Cardiac septum (tissue), 1 donor: Measurements from ENCODE around the gene BTBD16. TPM values are rescaled to one million over a fixed set of nuclear protein-coding genes. Genes with fewer than 3 reads are reported as not detected.
A peak's percentile ranks its signal among the peaks of the same experiment; 100 is the strongest.

ENCODE experiments used
- DNase-seq: peaks from one replicate; pipeline ENCODE4 v3.0.0-alpha.2; 2020; ENCODE audit warnings: low spot score
- intact Hi-C: fragments of 100-400 bp; cut with DNase I; formaldehyde crosslinking; loops from one replicate; pipeline ENCODE4 v1.14.0; 2022
- total RNA-seq: library from RNA; stranded (reverse); fragmentation: NEBNext Ultra II Directional; extraction: Animal tissue kit (Norgen Biotek cat#: 25700); gene quantifications from one replicate; pipeline ENCODE4 v1.2.1, GENCODE V29; 2021
- donor health status: DM: no; HTN: no; CAD: no.

The BTBD16 gene
- total RNA-seq, 1 donor from 2014 or later: not detected

DNA sequence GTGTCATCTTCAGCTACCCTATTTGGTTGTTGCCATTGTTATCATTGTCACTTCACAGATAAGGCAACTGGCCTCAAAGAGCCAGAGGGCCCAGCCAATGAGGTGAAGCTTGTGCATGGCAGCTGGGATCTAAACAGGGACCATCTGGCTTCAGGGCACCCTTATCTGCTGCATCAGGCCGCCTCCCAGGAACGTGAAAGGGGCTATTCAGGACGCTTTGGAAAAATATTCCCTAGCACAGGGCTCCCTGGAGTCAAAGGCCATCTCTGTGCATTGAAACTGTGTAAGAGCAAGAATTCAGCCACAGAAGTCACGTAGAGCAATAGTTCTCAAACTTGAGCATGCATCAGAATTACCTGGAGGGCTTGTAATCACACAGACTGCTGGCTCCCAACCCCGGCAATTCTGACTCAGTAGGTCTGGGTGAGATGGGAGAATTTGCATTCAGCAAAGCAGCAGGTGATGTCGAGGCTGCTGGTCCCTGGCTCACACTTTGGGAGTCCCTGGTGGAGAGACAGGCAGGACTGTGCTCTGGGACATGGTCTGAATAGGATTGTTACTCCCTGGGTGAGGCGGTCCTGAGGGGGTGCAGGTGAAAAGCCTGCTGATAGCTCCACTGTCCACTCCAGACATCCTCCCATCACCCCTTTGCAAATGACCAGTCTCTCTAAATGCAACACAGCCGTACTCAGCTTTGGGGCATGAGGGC lies 81.9 kb downstream of the BTBD16 start:
- DNase-seq: peak; percentile 58
- intact Hi-C loops: no loop called here

DNA sequence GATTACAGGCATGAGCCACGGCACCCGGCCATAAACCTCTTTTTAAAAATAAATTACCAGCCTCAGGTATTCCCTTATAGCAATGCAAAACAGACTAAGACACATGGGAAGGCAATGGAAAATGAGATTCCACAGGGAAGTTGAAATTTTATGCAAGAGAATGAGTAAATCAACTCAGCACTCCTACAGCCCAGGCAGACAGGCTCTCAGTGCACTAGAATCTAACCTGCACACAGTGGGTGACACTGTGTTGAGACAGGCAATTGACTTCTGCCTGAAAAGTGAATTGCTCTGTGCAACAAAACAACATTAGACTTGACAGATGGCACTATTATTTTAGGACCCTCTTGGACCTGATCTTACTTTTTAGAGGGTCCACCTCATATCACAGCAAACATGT lies 83.3 kb downstream of the BTBD16 start:
- peak; percentile 6 for DNase-seq
- intact Hi-C loops: no loop called here

DNA sequence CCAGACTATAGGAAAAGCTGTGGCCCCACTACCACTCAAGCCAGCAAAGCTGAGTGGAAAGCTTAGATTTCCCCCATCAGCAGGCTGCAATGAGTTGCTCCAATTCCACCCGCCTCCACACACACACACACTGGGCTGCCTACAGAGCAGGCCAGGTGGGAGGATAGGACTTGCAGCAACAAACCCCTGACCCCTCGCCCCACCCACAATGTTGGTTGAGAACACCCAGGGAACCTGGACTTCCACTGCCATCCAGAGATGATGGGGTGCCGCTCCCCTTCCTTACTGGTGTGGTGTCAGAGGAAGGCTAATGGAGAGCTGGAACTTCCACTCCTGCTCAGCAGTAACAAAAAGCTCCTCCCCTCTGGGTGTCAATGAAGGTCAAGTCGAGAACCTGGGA lies 86.6 kb downstream of the BTBD16 start:
- intact Hi-C loops: no loop called here
- no peak for DNase-seq

DNA sequence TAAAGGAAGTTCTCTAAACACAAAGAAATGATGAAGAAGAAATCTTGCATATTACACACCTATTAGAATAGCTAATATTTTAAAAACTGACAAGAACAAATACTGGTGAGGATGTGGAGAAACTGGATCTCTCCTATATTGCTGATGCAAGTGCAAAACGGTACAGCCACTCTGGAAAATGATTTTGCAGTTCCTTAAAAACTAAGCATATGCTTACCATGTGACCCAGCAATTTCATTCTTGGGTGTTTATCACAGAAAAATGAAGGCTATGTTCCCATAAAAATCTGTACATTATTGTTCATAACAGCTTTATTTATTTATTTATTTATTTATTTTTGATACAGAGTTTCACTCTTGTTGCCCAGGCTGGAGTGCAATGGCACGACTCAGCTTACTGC lies 88.5 kb downstream of the BTBD16 start:
- intact Hi-C loops: no loop called here
- DNase-seq: no peak

DNA sequence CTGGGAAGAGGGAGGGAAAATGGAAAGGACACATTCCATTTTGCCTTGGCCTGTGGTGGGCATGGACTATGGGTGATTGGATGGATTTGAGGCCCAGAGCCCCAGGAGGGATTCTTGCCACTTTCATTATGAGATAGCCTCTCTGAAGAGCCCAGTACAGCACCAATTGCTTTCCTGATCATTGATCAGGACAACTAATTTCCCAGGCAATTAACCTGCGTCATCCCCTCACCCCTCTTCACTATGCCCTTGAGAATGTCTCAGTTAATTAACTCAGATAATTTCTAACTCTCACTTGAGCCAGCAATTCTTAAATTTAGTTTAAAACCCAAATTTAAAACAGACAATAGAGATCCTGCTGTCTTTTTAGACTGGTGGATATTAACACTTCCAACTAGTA lies 90.0 kb downstream of the BTBD16 start:
- no peak for DNase-seq
- intact Hi-C loops: no loop called here

DNA sequence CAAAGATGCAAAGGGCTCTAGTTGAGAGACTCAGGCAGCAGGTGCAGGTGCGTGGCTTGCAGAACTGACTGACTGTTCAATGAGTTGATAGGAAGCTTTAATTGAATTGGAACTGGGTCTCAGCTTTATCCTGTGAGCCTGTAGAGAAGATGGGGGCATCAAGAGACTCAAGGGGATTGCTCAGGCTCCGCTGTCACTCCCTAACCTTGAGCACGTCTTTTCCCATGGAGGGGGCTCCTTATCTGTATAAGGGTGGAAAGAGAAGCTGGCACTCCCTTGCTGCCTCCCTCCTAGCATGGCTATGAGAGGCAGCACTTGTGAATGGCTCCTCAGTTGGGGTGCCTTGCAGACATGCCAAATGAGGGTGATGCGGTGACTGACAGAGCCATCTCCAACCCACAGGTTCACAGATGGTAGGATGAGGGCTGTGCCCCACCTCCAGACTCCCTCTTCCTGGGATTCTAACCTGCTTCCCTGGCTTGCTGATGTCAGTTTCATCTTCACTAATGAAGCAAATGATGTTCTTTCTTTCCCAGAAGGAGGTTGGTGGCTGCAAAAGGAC lies 91.0 kb downstream of the BTBD16 start:
- peak; percentile 61 for DNase-seq
- intact Hi-C loops: no loop called here

DNA sequence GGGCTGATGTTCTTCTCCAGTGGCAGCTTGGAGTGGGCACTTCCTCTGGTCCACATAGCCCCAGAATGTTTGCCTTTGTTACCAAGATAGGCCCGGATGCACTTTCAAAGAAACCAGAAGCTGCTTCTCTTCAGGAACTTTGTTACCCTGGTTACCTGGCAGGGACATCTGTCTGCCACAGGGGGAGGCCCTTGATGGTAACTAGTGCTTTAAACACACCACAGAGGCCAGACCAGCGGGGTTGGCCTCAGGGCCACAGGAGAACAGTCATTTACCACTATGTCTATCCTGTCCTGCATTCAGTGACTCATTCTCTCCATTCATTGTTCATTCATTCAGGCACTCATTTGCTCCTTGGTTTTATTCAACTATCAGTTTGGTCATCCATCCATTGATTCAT lies 91.5 kb downstream of the BTBD16 start:
- intact Hi-C loops: no loop called here
- peak; percentile 58 for DNase-seq

DNA sequence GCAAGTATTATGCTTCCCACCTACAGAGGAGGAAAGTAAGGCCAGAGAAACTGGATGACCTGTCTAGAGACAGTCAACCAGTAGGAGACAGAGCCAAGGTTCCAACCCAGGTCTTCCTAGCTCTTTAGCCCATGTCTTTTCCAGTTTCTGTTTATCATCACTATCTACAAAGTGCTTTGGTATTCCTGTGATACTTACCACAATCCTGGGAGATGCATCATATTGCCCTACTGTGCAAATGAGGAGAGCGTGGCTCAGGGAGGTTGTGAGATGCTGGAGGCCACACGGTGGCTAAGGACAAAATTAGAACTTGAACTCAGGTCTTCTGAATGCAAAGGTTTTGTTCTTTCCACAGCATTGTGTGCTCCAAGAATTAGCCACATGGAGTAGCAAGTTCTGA lies 92.2 kb downstream of the BTBD16 start:
- intact Hi-C loops: no loop called here
- DNase-seq: peak; percentile 10

DNA sequence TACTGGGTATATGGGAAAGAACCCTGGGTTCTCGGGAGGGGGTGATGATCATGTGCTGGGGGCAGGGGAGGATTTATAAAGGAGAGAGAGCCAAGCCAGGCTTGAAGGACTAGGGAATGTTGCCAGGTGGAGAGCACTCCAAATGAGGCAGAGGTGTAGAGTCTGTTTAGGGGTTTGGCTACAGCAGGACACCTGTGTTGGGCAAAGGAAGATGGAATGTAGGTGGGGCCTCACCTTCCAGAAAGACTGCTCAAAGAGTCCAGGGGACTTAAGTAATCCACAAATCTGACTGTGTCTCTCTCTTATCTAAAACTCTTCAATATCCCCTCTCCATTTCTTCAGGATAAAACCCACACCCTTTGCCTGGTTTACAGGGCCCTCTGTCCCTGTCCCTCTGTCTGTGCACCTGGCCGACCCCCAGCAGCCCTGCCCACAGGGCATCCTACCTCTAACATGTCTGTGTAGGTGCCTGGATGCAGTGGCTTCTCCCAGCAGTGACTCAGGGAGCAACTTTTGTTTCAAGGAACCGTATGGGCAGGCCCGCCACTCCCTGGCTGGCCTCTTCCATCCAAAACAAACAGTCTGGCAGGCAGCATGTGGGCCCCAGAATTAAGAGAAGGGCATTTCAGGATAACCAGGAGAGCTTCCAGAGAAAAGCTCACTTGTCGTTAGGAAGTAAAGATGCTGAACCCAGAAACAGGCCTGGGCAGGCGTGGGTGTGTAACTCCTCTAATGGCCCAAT lies 92.8 kb downstream of the BTBD16 start:
- intact Hi-C loops: no loop called here
- DNase-seq: peak; percentile 38

DNA sequence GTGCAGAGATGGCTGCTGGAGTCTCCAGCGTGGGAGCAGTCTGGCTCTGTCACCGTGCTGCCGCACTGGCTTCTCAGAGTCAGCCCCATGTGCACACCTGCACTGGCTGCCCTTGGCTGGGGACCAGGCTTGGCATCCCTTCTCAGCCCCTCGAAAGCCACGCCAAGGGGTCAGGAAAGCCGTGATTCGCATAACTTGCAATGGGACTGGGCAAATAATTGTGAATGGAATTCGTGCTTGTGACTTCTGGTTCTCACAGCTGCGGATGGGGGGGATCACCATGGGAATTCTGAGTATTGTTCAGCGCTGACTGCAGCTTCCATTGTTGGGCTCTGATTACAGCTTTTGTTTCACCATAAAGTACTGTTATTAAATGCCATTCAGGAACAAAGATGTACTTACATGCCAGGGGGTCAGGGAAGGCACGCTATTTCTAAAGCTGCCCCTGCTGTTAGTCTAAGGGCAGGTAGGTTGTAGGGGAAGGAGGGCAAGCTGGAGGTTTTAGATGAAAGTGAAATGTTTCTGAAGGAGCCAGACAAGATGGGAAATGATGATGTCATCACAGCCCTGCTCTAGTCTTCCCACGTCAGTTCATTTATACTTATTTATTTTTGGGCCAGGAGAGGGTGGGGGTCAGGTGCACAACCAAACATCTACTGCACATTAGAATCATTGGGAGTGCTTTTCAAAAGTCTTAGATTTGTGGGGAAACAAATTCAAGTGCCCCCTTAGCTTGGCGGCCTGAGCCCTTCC lies 97.6 kb downstream of the BTBD16 start:
- DNase-seq: no peak
- intact Hi-C loops: no loop called here

DNA sequence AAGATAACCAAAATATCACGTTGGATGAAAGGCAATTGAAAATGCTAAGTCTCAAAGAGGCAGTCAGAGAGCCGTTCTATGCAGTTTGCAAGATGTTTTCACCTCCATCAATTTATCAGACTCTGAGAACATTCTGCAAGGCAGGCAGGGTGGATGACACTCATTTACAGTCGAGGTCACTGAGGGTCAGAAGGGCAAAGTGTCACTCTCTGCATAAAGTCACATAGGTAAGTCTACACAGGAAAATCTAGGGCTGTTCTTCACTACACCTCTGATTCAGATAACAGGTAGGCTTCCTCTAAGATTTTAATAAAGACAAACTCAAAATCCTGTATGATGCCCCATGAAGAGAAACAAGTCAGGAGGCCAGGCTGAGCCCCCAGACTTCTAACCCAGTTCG lies 102.0 kb downstream of the BTBD16 start:
- no peak for DNase-seq
- intact Hi-C loops: no loop called here

DNA sequence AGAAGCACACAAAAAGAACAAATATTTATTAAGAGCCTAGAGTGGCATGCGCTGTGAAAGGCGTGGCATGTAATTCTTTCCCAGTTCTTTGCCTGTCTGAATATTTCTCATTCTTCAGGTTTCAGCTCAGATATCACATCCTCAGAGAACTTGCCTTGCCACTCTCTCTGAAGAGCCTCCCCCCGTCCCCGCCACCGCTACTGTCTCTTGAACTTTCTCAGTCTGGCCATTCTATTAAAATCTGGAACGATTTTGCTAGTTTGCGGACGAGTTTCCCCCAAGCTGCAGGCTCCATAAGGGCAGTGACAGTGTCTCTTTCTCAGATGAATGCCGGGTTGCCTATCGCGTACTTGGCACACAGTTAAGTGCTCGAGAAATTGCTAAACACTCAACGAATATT lies 102.6 kb downstream of the BTBD16 start:
- intact Hi-C loops: no loop called here
- DNase-seq: no peak

DNA sequence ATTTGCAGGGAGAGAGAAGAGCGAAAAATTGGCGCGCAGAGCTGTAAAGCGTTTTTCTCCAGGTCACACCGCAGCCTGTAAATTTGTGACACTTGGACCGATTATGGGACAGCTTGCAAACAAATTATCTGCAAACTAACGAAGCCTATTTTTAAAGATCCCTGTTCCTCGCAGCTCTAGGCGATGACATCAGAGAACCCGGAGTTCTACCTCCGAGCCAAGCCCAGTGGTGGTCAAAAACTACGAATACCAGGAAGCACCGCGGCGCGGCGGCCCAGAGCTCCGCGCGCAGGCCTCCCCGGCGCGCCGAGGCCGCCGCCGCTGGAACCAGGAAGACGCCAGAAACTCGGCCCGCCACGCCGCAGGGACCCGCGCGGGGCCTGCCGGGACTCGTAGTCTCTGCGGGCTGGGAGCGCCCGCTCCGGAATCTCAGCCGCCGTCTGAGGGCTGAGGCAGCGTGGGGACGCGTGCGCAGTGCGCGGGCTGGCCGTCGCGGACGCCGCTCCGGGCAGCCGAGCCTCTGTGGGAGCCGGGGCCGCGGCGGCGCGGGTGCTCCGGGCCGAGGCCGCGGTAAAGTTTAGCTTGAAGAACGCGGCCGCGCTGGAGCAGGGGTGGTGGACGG lies 103.3 kb downstream of the BTBD16 start, which contains the start of gene PLEKHA1:
Gene PLEKHA1 (plus strand): TSS at position 472 of the 622 bp plus-strand sequence. CDS start 18,493 bp downstream, outside the sequence.
- peak; percentile 96 for DNase-seq
- intact Hi-C loops: no loop called here

DNA sequence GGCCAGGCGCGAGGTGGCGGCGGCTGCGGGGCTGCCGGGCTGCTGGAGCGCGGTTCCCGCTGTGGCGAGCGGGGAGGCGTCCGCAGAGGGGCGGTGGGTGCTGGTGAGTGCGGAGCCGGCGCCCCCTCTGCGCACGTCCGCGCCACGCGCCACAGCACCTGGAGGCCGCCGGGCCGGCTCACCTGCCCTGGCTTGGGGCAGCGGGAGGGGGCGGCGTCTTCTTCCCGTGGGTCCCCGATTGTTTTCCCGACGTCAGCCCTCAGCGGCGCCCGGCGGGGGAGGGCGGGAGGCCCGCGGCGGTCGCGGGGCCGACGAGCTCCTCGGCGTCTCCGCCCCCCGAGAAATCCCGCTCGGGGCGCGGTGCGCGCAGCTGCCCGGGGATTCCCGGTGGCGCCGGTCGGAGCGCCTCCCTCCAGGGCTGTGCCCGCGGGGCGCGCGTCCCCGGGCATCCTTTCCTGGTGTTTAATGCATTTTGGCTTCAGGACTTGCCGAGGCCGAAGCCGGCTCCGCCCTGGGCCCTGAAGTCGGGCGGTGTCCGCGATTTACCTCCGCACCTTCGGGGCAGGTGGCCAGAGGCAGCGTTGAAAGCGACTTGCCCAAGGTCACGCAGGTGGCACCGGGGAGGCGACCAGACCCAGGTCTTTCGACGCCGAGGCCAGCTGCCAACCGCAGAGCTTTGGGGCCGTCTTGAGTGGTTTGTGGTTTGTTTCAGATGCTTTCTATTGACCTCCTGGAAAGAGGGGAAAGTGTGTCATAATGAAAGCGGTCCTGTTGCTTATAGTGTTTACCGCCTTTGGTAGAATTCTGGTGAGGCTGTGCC lies 104.0 kb downstream of the BTBD16 start:
- peak; percentile 80 for DNase-seq
- intact Hi-C loops: no loop called here

DNA sequence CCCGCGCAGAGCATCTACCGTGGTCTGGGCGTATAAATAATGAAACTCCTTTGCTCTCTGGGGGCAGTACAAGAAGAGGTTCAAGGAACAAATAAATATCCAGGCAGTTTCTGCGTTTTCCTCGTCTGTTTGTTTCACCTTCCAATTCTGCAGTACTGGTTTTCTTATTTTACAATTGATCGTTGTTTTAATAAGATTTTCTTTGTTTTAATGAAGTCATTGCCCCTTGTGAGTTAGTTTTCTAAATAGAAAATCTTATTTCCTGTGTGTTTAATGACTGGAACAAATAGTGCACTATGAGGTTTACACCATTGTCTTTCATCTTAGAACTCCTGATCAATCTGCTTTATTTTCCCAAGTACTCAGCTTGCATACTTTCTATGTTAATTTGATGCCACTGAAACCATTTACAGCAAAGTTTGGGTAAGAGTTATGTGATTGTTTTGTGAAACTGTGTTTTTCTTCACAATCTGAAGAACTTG lies 104.6 kb downstream of the BTBD16 start:
- no peak for DNase-seq
- intact Hi-C loops: no loop called here

DNA sequence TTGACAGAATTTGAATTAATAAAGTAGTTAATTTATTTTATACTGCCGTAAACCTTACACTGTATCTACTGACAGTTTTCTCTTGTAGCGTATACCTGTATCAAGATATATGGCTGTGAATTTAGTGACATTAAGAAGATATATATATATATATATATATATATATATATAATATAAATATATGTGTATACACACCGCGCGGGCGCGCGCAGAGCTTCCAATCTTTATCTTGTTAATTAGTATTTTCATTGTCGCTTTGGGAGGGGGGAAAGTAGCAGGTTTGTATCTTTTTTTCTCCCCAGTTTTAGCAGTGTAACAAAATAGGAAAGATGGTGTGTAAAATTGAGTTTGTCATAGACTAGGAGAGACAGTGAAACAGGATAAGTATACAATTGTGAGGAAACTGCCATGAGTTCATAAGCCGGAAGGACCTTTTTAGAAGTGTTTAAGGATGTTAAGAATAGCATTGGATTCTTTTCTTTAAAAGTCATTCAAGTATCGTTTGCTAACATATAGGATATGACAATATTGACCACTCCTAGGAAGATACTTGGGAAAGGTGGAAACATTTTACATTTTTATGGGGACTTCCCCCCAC lies 105.4 kb downstream of the BTBD16 start:
- intact Hi-C loops: no loop called here
- no peak for DNase-seq

DNA sequence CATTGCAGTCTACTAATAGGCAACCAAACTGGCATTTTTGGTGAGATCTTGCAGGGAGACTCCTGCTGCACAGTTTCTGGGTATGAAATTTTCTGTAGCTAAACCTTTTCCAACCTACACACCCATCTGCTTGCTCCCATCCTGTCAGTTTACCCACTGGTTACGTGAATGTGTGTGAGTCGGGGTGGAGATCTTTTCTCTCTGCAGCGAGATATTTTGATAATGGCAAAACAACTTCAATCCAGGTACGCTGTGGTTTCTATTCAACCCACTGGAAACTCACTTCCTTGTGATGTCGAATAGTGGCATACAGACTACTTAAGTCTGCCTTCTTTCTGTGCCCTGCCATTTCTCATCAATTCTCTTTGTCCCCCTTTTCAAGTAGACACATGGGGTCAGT lies 107.9 kb downstream of the BTBD16 start:
- no peak for DNase-seq
- intact Hi-C loops: no loop called here

DNA sequence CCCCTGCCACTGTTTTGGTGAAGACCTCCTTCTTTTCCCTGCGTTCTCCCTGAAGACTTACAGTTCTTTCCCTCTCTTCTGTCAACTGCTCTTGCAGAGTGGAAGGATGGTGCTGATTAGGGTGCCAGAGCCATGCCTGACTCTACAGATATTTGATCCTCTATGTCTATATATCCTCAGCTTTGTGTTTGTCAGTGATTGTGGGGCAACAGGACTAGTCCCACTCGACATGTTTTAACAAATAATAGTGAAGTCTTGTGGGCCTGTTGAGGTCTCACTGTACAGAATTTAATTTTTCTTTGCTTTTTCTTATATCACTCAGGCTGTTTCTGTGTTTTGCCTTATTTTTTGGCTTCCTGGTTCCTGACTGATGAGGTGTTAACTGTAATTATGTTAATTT lies 108.4 kb downstream of the BTBD16 start:
- intact Hi-C loops: no loop called here
- no peak for DNase-seq
